Measurements from ENCODE around the gene LMNTD2. TPM values are rescaled to one million over a fixed set of nuclear protein-coding genes. Genes with fewer than 3 reads are reported as not detected.
A peak's percentile ranks its signal among the peaks of the same experiment; 100 is the strongest.
"Not testable (repeated sequence)": the region's sequence is repeated elsewhere in the genome, so short reads cannot be mapped to it uniquely, and the experiment has no call there.

The LMNTD2 gene
- polyA plus RNA-seq, 1 donor: 0.80 TPM

- DNase-seq: no peak
Observed at GRCh38 chr11:532527-532985, 28.0 kb downstream of the LMNTD2 start.

GRCh38 chr11:531919-532526 is 28.5 kb downstream of the LMNTD2 start:
- DNase-seq: no peak

- DNase-seq: no peak
Observed at GRCh38 chr11:530960-531831, 29.3 kb downstream of the LMNTD2 start.

DNA sequence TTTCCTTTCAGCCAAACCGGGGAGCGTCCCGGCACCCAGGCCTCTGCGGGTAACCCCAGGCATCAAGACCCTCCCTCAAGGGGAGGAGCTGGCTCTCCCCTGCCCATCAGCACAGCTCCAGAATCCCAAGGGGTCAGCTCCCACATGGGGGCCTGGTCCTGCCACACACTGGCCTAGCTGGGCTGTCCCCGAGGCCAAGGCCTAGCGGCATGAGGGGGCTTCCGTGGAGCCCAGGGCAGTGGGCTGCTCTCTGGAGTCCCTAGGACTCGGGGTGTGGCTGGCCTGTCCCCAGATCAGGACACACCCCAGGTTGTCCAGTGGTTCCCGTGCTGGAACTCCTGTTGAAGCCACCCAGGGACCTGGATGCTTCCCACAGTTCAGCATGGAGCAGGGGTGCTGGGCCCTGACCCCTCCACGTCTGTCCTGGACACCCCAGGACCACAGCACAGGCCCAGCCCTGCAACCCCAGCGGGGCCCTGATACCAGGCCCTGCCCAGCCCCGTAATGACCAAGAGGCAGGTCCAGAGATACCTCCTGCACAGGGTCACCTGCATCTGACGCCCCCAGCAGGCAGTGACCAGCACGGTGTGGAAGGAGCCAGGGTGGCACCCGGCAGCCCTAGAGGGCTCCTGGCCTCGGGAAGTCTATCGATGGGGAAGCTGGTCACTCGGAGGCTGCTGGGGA is 30.7 kb downstream of the LMNTD2 start:
- DNase-seq: no peak

DNA sequence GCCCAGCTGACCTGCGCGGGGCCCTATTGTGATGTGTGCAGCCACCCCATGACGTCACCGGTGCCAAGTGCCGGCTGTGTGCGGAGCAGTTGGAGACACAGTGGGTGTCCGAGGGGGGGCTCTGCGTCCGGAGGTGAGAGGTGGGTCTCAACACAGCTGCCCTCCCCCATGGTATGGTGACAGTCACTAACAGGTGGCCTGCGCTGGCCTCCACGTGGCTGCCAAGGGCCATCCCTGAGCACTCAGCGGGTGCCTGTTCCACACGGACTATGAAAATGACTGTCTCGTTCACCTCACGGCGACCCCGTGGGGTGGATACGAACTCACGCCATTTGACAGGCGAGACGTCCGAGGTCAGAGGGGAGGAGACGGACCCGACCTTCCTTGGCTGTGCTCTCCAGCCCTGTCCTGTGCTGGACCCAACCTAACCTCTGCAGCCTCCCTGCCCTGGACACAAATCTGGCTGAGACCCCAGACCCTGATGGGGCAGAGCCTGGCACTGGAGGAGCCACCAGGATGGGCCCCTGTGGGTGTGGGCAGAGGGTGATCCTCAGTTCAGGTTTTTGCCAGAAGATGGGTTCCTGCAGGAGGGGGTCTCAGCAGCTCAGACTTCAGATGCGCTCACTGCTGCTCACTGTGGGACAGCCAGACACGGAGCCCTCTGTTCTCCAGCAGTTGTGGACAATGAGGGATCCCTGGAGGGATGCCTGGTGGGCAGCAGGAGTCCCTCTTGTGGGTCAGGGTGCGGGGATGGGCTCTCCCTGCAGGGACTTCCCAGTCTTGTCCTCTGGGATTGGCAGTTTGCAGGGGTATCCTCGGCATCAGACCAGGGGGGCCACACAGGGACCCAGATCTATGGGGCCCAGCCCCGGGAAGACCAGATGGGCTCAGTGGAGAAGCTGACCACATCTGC is 31.5 kb downstream of the LMNTD2 start:
- DNase-seq: no peak

DNA sequence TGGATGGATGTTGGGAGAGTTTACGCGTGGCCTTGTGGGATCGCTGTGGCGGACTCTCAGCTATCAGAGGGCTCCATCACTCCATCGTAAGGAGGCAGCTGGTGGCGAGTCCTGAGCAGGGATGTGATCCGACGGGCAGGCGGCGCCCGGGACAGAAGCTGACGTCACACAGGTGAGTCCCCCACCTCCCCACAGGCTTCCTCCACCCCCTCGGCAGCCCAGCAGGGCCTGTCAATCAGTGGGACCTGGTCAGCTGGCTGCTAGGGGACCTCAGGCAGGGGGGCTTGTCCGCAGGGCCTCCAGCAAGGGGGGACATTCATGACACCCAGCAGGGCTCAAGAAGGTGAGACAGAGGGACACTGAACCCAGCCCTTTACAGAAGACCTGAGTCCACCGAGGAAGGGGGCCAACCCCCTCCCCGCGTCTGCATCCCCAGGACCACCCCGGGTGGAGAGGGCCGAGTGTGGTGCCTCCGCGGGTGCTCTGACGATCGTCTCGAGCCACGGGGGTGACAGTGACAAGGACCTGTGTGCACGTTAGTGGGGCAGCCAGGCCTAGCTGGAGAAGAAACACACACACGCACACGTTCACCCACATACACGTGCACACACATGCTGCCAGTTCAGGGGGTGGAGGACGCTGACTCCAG is 32.2 kb downstream of the LMNTD2 start:
- no peak for DNase-seq

DNA sequence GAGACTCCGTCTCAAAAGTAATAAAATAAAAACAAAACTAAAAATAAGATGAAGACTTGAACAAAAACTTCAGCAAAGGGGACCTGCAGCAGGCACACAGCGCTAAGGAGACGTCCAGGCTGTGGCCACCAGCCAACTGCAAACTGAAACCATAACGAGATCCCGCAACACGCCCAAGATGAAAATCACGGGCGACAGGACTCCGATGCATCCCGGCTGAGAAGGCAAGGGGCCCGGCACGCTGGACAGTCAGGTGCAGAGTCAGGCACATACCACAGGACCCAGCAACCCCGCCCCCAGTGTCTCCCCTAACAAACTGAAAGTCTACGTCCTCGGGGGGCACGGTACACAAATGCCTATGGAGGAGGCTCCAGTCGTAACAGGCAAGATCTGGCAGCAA is 34.3 kb downstream of the LMNTD2 start:
- no peak for DNase-seq

DNA sequence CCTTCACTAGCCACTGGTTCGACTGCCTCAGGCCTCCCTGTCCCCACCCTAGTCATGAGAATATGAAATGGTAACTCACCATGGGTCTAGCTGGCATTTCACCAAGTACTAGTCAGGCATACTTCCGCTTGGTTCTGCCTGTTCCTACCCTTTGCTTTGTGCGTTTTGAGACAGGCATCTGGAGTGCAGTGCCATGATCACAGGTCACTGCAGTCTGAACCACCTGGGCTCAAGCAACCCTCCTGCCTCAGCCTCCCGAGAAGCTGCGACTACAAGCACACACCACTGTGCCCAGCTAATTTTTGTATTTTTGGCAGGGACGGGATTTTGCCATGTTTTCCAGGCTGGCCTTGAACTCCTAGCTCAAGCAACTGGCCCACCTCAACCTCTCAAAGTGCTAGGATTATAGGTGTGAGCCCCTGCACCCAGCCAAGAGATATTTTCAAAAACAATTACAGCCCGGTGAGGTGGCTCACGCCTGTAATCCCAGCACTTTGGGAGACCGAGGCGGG is 39.3 kb downstream of the LMNTD2 start:
- DNase-seq: no peak

DNA sequence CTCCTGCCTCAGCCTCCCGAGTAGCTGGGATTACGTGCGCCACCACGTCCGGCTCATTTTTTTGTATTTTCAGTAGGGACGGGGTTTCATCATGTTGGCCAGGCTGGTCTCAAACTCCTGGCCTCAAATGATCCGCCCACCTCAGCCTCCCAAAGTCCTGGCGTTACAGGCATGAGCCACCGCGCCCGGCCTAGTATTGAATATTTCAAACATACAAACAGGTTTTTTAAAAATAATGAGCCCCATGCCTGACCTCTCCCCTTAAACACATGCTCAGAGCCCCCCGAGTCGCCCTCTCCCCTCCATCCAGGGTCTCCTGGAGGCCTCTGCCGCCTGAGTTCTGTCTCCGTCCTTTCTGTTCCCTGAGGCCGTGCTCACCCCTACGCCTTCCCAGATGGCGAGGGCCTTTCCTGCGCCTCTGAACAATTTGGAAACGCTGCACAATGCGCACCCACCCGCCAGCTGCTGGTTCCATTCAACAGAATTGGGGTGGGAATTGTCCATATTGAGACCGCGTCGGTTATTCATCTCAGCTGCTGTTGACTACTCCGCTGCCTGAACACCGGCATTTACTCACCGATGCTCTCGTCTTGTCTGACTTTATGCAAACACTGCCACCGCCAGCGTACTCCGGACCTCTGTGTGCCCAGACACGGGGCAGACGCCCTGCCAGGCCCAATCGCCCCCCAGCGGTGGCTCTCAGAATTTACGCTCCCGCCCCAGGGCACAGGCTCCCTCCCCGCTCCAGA is 39.9 kb downstream of the LMNTD2 start:
- no peak for DNase-seq

DNA sequence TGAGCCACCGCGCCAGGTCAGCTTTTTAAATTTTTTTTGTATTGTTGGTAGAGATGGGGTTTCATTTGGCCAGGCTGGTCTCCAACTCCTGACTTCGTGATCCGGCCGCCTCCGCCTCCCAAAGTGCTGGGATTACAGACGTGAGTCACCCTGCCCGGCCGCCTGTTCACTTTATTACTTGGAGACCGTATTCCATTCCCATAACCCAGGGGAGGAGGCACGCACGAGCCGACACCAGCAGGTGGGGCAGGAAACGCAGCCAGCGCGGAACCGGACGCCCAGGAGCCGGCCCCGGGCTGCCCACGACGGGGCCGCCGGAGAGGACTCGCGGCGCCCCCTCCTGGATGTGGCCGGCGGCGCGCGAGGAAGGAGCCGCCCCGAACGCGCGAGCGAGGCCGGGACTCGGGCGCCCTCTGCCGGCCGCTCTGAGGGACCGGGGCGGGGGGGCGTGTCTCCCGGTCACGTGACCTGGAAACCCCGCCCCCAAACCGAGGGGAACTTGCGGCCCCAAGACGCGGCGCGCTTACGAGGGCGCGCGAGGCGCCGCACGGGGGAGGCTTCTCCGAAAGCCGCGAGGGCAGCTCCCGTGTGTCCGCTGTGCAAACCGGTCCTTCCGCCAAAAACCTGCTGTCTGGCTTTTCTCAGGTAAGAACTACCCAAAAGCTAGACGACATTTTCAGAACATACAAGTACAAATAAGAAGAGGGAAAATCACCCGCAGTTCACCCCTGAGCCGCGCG is 41.9 kb downstream of the LMNTD2 start:
- DNase-seq: peak; percentile 88

GRCh38 chr11:516918-517685 is 43.4 kb downstream of the LMNTD2 start:
- DNase-seq: not testable (repeated sequence)

DNA sequence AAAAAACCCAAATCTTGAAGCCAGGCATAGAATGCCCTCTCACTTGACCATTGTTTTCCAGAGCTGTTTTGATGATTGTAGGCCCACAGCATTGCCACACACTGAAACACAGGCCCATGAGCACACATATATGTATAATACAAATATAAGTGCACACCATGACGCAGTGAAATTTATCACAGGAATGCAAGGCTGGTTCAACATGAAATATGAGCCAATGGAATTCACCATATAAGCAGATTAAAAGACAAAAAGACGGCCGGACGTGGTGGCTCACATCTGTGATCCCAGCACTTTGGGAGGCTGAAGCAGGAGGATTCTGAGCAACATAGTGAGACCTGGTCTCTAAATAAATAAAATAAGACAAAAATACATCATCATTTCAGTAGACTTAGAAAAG is 44.1 kb downstream of the LMNTD2 start:
- no peak for DNase-seq

- DNase-seq: no peak
Observed at GRCh38 chr11:515131-515530, 45.4 kb downstream of the LMNTD2 start.

- no peak for DNase-seq
Observed at GRCh38 chr11:514606-515005, 45.9 kb downstream of the LMNTD2 start.

- no peak for DNase-seq
Observed at GRCh38 chr11:512761-513595, 47.6 kb downstream of the LMNTD2 start.

DNA sequence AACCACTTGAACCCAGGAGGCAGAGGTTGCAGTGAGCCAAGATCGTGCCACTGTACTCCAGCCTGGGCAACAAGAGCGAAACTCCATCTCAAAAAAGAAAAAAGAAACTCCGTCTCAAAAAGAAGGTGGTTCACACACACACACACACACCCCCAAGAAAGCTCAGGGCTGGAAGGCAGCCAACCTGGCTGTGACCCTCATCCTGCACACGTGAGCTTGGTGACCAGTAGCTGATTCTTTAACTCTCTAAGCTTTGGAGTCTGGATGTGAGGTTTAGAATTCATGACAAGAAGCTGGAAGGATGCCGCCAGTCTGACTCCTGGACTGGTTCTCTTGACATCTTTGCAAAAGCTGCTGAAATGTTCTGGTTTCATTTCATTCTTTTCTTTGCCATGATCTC is 51.6 kb downstream of the LMNTD2 start:
- no peak for DNase-seq

- no peak for DNase-seq
Observed at GRCh38 chr11:507727-508515, 52.6 kb downstream of the LMNTD2 start.

All from hindlimb muscle (tissue), 1 donor.